A673 (cell line): ENCODE measurements around the gene DHRSX.

Source experiments
- EZH2 ChIP-seq: fragments of 200-600 bp; sonication (generic); IDR thresholded peaks from 2 replicates; pipeline ENCODE4 v1.6.1; 2017; ENCODE audit warnings: borderline replicate concordance, low read depth, mild to moderate bottlenecking, mixed read lengths, antibody characterized with exemption, low read length; ENCODE audit not compliant: poor library complexity, severe bottlenecking
- TF ChIP-seq, protein P1 (sequence below): fragments of 300-800, 200-600 bp; sonication (generic); conservative IDR thresholded peaks from 2 replicates; pipeline ENCODE4 v1.5.1; 2017; ENCODE audit warnings: low read depth, mild to moderate bottlenecking, antibody characterized with exemption, low read length, moderate library complexity, mixed read lengths

DNA sequence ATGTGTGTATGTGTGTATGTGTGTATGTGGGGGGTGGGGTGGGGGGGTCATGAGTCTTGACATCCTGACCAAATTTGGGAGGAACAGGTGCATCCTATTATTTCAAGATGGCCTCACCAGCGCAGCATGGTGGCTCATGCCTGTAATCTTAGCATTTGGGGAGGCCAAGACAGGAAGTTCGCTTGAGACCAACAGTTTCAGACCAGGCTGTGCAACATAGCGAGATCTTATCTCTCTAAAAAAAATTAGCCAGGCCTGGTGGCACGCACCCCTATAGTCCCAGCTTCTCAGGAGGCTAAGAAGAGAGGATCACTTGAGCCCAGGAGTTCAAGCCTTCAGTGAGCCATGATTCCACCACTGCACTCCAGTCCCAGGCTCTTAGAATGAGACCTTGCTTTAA, 47.0 kb upstream of the DHRSX start:
- no peak for TF ChIP-seq EZH2
- TF ChIP-seq, protein P1, sequence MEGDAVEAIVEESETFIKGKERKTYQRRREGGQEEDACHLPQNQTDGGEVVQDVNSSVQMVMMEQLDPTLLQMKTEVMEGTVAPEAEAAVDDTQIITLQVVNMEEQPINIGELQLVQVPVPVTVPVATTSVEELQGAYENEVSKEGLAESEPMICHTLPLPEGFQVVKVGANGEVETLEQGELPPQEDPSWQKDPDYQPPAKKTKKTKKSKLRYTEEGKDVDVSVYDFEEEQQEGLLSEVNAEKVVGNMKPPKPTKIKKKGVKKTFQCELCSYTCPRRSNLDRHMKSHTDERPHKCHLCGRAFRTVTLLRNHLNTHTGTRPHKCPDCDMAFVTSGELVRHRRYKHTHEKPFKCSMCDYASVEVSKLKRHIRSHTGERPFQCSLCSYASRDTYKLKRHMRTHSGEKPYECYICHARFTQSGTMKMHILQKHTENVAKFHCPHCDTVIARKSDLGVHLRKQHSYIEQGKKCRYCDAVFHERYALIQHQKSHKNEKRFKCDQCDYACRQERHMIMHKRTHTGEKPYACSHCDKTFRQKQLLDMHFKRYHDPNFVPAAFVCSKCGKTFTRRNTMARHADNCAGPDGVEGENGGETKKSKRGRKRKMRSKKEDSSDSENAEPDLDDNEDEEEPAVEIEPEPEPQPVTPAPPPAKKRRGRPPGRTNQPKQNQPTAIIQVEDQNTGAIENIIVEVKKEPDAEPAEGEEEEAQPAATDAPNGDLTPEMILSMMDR: no peak
